K562 (cell line): ENCODE data around the gene SBNO1. TPM values are rescaled to one million over a fixed set of nuclear protein-coding genes. Genes with fewer than 3 reads are reported as not detected.
A peak's percentile ranks its signal among the peaks of the same experiment; 100 is the strongest.

Experiments
- C11orf30 ChIP-seq: fragments of 450-650 bp; IDR thresholded peaks from 2 replicates; pipeline ENCODE4 v1.6.1; 2016; ENCODE audit warnings: low read depth, mild to moderate bottlenecking
- CBX3 ChIP-seq, 2 experiments: IDR thresholded peaks; 1 replicate in 1 of 2; 2 replicates in 1 of 2; pipeline ENCODE4 v1.6.1; 2012; ENCODE audit warnings: inconsistent platforms in 2 of 2, low read length in 2 of 2, borderline replicate concordance in 1 of 2, control low read depth in 1 of 2
- CXXC5 ChIP-seq: fragments of 250-450 bp; sonication (Bioruptor Pico); IDR thresholded peaks from 2 replicates; pipeline ENCODE4 v1.8.0; 2022; ENCODE audit warnings: inconsistent platforms, mild to moderate bottlenecking, moderate library complexity
- EP300 ChIP-seq: IDR thresholded peaks from 2 replicates; pipeline ENCODE4 v1.6.1; 2012; ENCODE audit warnings: low read length, improper control_type of control experiment
- FOXA3 ChIP-seq, 2 experiments: fragments of 450-650 bp in 1 of 2; sonication (generic) in 1 of 2; formaldehyde crosslinking; IDR thresholded peaks in 1 of 2; conservative IDR thresholded peaks in 1 of 2; 2 replicates each; pipeline versions ENCODE4 v1.4.0 to v1.8.0; 2020 to 2022; ENCODE audit warnings: mild to moderate bottlenecking in 2 of 2, missing genetic modification reagents in 1 of 2
- HDAC3 ChIP-seq: fragments of 450-650 bp; IDR thresholded peaks from 2 replicates; pipeline ENCODE4 v1.6.1; 2018; ENCODE audit warnings: borderline replicate concordance, mild to moderate bottlenecking, moderate library complexity; ENCODE audit not compliant: partially characterized antibody
- HEY1 ChIP-seq: fragments of 250-450 bp; sonication (Bioruptor Pico); IDR thresholded peaks from 2 replicates; pipeline ENCODE4 v1.5.0; 2020; ENCODE audit warnings: mild to moderate bottlenecking, moderate library complexity, borderline replicate concordance
- KLF1 ChIP-seq: fragments of 450-650 bp; IDR thresholded peaks from 2 replicates; pipeline ENCODE4 v1.6.1; 2016; ENCODE audit warnings: missing genetic modification characterization, missing compliant biosample characterization
- MEF2A ChIP-seq: IDR thresholded peaks from 2 replicates; pipeline ENCODE4 v1.6.1; 2011; ENCODE audit warnings: low read depth, mild to moderate bottlenecking, low read length, moderate library complexity; ENCODE audit not compliant: control insufficient read depth
- MTF1 ChIP-seq: fragments of 250-450 bp; sonication (Bioruptor Pico); IDR thresholded peaks from 2 replicates; pipeline ENCODE4 v1.9.0; 2021; ENCODE audit warnings: moderate library complexity, mild to moderate bottlenecking, inconsistent platforms, borderline replicate concordance
- NCOR1 ChIP-seq: fragments of 450-650 bp; IDR thresholded peaks from 2 replicates; pipeline ENCODE4 v1.6.1; 2016; ENCODE audit warnings: mild to moderate bottlenecking, moderate library complexity
- NFXL1 ChIP-seq: fragments of 450-650 bp; formaldehyde crosslinking; IDR thresholded peaks from 2 replicates; pipeline ENCODE4 v1.4.0; 2021; ENCODE audit warnings: mild to moderate bottlenecking
- RFX5 ChIP-seq: IDR thresholded peaks from 2 replicates; pipeline ENCODE4 v1.6.1; 2011; ENCODE audit warnings: low read depth, mild to moderate bottlenecking, improper control_type of control experiment, low read length
- SAP30 ChIP-seq: fragments of 200-600 bp; sonication (generic); IDR thresholded peaks from 2 replicates; pipeline ENCODE4 v1.6.1; 2012; ENCODE audit warnings: borderline replicate concordance, low read depth, mild to moderate bottlenecking, moderate library complexity, low read length, control low read depth, inconsistent platforms; ENCODE audit not compliant: insufficient read depth, poor library complexity, severe bottlenecking
- SMARCA5 ChIP-seq: fragments of 450-650 bp; IDR thresholded peaks from 2 replicates; pipeline ENCODE4 v1.6.1; 2016
- TAF1 ChIP-seq: IDR thresholded peaks from 2 replicates; pipeline ENCODE4 v1.6.1; 2011; ENCODE audit warnings: mild to moderate bottlenecking, low read length, moderate library complexity; ENCODE audit not compliant: insufficient read depth, control insufficient read depth, severe bottlenecking; ENCODE audit errors: extremely low read depth
- TRIM28 ChIP-seq: fragments of 450-650 bp; IDR thresholded peaks from 2 replicates; pipeline ENCODE4 v1.6.1; 2017
- ZBTB1 ChIP-seq: sonication (generic); formaldehyde crosslinking; IDR thresholded peaks from 2 replicates; pipeline ENCODE4 v1.8.1; 2023; ENCODE audit warnings: missing genetic modification reagents, low read depth, mild to moderate bottlenecking, borderline replicate concordance
- ZEB2 ChIP-seq: fragments of 450-650 bp; IDR thresholded peaks from 2 replicates; pipeline ENCODE4 v1.6.1; 2016
- ZNF174 ChIP-seq: fragments of 250-450 bp; sonication (Bioruptor Pico); IDR thresholded peaks from 2 replicates; pipeline ENCODE4 v1.4.0; 2020; ENCODE audit warnings: mild to moderate bottlenecking
- ZNF324 ChIP-seq: fragments of 250-450 bp; sonication (Bioruptor Pico); IDR thresholded peaks from 2 replicates; pipeline ENCODE4 v1.4.0; 2020; ENCODE audit warnings: mild to moderate bottlenecking
- ZNF445 ChIP-seq: fragments of 250-450 bp; sonication (Bioruptor Pico); IDR thresholded peaks from 2 replicates; pipeline ENCODE4 v1.4.0; 2020; ENCODE audit warnings: low read depth, mild to moderate bottlenecking, moderate library complexity
- ZNF76 ChIP-seq: fragments of 250-450 bp; sonication (Bioruptor Pico); IDR thresholded peaks from 2 replicates; pipeline ENCODE4 v1.4.0; 2020; ENCODE audit warnings: mild to moderate bottlenecking, moderate library complexity, borderline replicate concordance
- polyA plus RNA-seq, 8 experiments: library from polyadenylated mRNA; depleted of rRNA in 4 of 8; stranded (reverse) in 5 of 8; unstranded in 3 of 8; fragments of >200 nt; fragmentation: Nextera tagmentation in 2 of 8; fragmentation: Illumina TruSeq in 1 of 8; extraction: Ambion mirVana in 2 of 8; extraction: Trizol in 1 of 8; gene quantifications; 2 replicates each; pipeline versions ENCODE4 v1.2.1 to v1.2.3, GENCODE V29; 2011 to 2014; ENCODE audit warnings: inconsistent platforms in 1 of 8, missing spikeins in 1 of 8
- total RNA-seq, 7 experiments: library from RNA; depleted of rRNA in 6 of 7; stranded (reverse); fragments of >200 nt in 6 of 7; fragmentation: Illumina TruSeq in 2 of 7; extraction: Trizol in 2 of 7; gene quantifications; 2 replicates each; pipeline versions ENCODE4 v1.2.1 to v1.2.3, GENCODE V29; 2011 to 2021; ENCODE audit warnings: low replicate concordance in 1 of 7
- TF ChIP-seq, protein P1 (sequence below): fragments of 450-650 bp; formaldehyde crosslinking; IDR thresholded peaks from 2 replicates; pipeline ENCODE4 v1.4.0; 2020; ENCODE audit warnings: mild to moderate bottlenecking, mixed read lengths
- TF ChIP-seq, protein P2 (sequence below): fragments of 200-800 bp; sonication (Bioruptor generic); IDR thresholded peaks from 2 replicates; pipeline ENCODE4 v1.6.1; 2017; ENCODE audit warnings: missing genetic modification characterization, missing compliant biosample characterization

Gene SBNO1
- total and polyA plus RNA-seq, 9 of the 15 experiments (the other 6 are each of a cell fraction or from before 2014, with no cell fraction given), result 14.9 to 77.1 (median 35.9) TPM

GRCh38 chr12:123388177-123388950 is 23.7 kb upstream of the SBNO1 start (continued):
- TF ChIP-seq MEF2A (0 out of 2 replicates have a peak, but pooled peaks have one; percentile 23), MTF1 (CRISPR knock-in tag) (no peak), RFX5 (peak; percentile 91), FOXA3 (CRISPR knock-in tag; conservative IDR thresholded peaks at IDR 0.05 in 1 of 2, IDR thresholded peaks at IDR 0.05 in 1 of 2) (0 out of 4 replicates have a peak, but pooled peaks of 1 of the 2 experiments have one; percentile 6), HDAC3 (peak; percentile 88), SAP30 (no peak), KLF1 (peak; percentile 47; the same call in 1 of the 2 replicates), NFXL1 (no peak), TRIM28 (no peak), CBX3 (IDR thresholded peaks at IDR 0.05; ENCODE audit: borderline replicate concordance in 1 of 2, low read length in 2 of 2) (0 out of 3 replicates have a peak, but pooled peaks of 1 of the 2 experiments have one; percentile 59), EP300 (peak; percentile 97), CXXC5 (peak; percentile 22), ZBTB1 (CRISPR knock-in tag) (0 out of 2 replicates have a peak, but pooled peaks have one; percentile 59), TAF1 (peak; percentile 60), ZNF76 (no peak), NCOR1 (peak; percentile 96), ZNF174 (CRISPR knock-in tag) (no peak), SMARCA5 (no peak), ZNF445 (no peak), C11orf30 (no peak), HEY1 (no peak), ZNF324 (no peak), ZEB2 (peak; percentile 96)
- TF ChIP-seq, protein P1, sequence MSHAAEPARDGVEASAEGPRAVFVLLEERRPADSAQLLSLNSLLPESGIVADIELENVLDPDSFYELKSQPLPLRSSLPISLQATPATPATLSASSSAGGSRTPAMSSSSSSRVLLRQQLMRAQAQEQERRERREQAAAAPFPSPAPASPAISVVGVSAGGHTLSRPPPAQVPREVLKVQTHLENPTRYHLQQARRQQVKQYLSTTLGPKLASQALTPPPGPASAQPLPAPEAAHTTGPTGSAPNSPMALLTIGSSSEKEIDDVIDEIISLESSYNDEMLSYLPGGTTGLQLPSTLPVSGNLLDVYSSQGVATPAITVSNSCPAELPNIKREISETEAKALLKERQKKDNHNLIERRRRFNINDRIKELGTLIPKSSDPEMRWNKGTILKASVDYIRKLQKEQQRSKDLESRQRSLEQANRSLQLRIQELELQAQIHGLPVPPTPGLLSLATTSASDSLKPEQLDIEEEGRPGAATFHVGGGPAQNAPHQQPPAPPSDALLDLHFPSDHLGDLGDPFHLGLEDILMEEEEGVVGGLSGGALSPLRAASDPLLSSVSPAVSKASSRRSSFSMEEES (CRISPR knock-in tag), result no peak
- TF ChIP-seq, protein P2, sequence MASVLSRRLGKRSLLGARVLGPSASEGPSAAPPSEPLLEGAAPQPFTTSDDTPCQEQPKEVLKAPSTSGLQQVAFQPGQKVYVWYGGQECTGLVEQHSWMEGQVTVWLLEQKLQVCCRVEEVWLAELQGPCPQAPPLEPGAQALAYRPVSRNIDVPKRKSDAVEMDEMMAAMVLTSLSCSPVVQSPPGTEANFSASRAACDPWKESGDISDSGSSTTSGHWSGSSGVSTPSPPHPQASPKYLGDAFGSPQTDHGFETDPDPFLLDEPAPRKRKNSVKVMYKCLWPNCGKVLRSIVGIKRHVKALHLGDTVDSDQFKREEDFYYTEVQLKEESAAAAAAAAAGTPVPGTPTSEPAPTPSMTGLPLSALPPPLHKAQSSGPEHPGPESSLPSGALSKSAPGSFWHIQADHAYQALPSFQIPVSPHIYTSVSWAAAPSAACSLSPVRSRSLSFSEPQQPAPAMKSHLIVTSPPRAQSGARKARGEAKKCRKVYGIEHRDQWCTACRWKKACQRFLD (CRISPR knock-in tag), result peak; percentile 32; the same call in 1 of the 2 replicates
